ENCODE results near the gene STRADA. TPM values are rescaled to one million over a fixed set of nuclear protein-coding genes. Genes with fewer than 3 reads are reported as not detected.

Gene STRADA
- total and polyA plus RNA-seq, 2 of the 8 experiments (the other 6 are each of a cell fraction or from before 2014, with no cell fraction given): 35.6 to 43.3 TPM

DNA sequence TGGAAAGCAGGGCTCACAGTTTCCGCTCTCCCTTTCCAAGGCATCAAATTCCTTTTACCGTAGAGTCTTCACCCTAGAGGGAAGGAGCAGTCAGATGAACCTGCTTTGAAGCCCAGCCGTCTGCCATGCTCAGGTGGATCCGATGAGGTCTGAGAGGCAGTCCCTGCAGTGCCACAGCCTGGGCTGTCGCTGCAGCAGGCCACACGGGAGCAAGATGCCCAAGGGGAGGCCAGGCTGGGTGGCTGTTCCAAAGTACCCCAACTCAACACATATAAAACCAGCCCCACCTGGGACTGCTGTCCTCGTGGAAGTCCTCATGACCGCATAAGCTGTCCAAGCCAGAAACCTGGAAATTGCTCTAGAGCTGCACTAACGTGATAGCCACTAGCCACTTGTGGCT is 36.8 kb downstream of the STRADA start:
- Histone ChIP-seq H2BK20ac (ENCODE audit: low read length) (no peak overlapping the region), H2BK5ac (ENCODE audit: low read depth, low read length) (no peak overlapping the region), H4K91ac (replicated peaks; ENCODE audit: insufficient read length, low read length) (no peak overlapping the region), H4K8ac (ENCODE audit: extremely low read depth, insufficient read depth, low read length) (0 out of 2 replicates have a peak overlapping the region, but pooled peaks have one; percentile 12), H3K56ac (replicated peaks; ENCODE audit: insufficient read length, low read depth, low read length) (no peak overlapping the region), H3K4me1 (replicated peaks in 1 of 4; ENCODE audit: control insufficient read depth in 3 of 4, insufficient read depth in 4 of 4, low read length in 3 of 4) (peaks cover 3 to 14% (median 7%) of the 10 kb centered on the region in 4 experiments; a peak in 5 of 7 replicates), H3K4me2 (ENCODE audit: insufficient read depth in 1 of 2, low read depth in 2 of 2, low read length in 2 of 2) (no peak overlapping the region), H3K23ac (ENCODE audit: insufficient read length) (no peak overlapping the region), H3K4ac (replicated peaks; ENCODE audit: insufficient read length, low read depth, low read length) (no peak overlapping the region), H3K79me2 (ENCODE audit: control insufficient read depth in 1 of 2, insufficient read depth in 2 of 2, low read length in 2 of 2) (no peaks in the 10 kb centered on the region; a peak in 1 of 4 replicates), H3K4me3 (ENCODE audit: extremely low read depth in 1 of 4, insufficient read depth in 2 of 4, low read depth in 3 of 4, low read length in 4 of 4) (no peak overlapping the region), H3K23me2 (ENCODE audit: low read depth, low read length) (peaks cover 9% of the 10 kb centered on the region; the same call in 1 of the 2 replicates), H4K5ac (ENCODE audit: insufficient read length, low read depth, low read length) (no peak overlapping the region), H3K18ac (ENCODE audit: extremely low read depth, low read length) (no peak overlapping the region), H3K36me3 (ENCODE audit: control insufficient read depth in 2 of 4, insufficient read depth in 4 of 4, low read length in 3 of 4) (peaks cover 2 to 15% (median 8%) of the 10 kb centered on the region in 4 experiments; a peak in 5 of 8 replicates), H2BK12ac (ENCODE audit: low read depth, low read length) (no peak overlapping the region), H3K27me3 (replicated peaks in 1 of 4; ENCODE audit: control insufficient read depth in 3 of 4, extremely low read depth in 1 of 4, insufficient read depth in 3 of 4, low read length in 3 of 4) (peaks cover 0 to 5% (median 0%) of the 10 kb centered on the region in 4 experiments; a peak in 3 of 7 replicates), H2AFZ (ENCODE audit: low read length) (no peak overlapping the region), H3K9me3 (ENCODE audit: insufficient read depth in 2 of 2, low read depth in 1 of 2, low read length in 1 of 2) (no peaks in the 10 kb centered on the region), H3K79me1 (ENCODE audit: low read depth, low read length) (0 out of 2 replicates have a peak, but pooled peaks cover 3% of the 10 kb centered on the region), H2BK120ac (replicated peaks; ENCODE audit: low read depth, low read length) (no peak overlapping the region), H3K27ac (ENCODE audit: low read depth, low read length) (no peak overlapping the region), H2AK5ac (ENCODE audit: low read depth, low read length) (no peak overlapping the region), H3K9ac (replicated peaks in 1 of 4; ENCODE audit: extremely low read depth in 1 of 4, low read depth in 3 of 4, low read length in 3 of 4) (no peak overlapping the region), H2BK15ac (ENCODE audit: low read length) (no peak overlapping the region), H3K14ac (ENCODE audit: insufficient read length) (no peak overlapping the region), H4K20me1 (replicated peaks in 1 of 2; ENCODE audit: control insufficient read depth in 1 of 2, insufficient read depth in 2 of 2, low read length in 2 of 2) (peaks cover 4 to 9% of the 10 kb centered on the region in 2 experiments)
- WGBS, 2 experiments (ENCODE audit: extremely low coverage in 1 of 2, insufficient coverage in 1 of 2, insufficient read length in 1 of 2, insufficient replicate concordance in 2 of 2, low coverage in 1 of 2, low lambda C conversion rate in 2 of 2, missing lambda C conversion rate in 1 of 2): 91% methylated on average over 9 of the region's 9 CpGs; no CpG with 5 or more reads in 1 of the 2 experiments
- no peak for DNase-seq (ENCODE audit: low read depth in 1 of 2, low spot score in 2 of 2)
- FAIRE-seq: no peak
- TF ChIP-seq BRCA1 (IDR thresholded peaks at IDR 0.05; ENCODE audit: low read depth, low read length) (no peak), SIN3A (conservative IDR thresholded peaks at IDR 0.05 in 1 of 2, IDR thresholded peaks at IDR 0.05 in 1 of 2; ENCODE audit: low read depth in 1 of 2, low read length in 2 of 2) (no peak), YY1 (IDR thresholded peaks at IDR 0.05; ENCODE audit: low read depth, low read length) (no peak), CBX5 (IDR thresholded peaks at IDR 0.05; ENCODE audit: low read depth, low read length) (no peak)
- TF ChIP-seq, protein P1, sequence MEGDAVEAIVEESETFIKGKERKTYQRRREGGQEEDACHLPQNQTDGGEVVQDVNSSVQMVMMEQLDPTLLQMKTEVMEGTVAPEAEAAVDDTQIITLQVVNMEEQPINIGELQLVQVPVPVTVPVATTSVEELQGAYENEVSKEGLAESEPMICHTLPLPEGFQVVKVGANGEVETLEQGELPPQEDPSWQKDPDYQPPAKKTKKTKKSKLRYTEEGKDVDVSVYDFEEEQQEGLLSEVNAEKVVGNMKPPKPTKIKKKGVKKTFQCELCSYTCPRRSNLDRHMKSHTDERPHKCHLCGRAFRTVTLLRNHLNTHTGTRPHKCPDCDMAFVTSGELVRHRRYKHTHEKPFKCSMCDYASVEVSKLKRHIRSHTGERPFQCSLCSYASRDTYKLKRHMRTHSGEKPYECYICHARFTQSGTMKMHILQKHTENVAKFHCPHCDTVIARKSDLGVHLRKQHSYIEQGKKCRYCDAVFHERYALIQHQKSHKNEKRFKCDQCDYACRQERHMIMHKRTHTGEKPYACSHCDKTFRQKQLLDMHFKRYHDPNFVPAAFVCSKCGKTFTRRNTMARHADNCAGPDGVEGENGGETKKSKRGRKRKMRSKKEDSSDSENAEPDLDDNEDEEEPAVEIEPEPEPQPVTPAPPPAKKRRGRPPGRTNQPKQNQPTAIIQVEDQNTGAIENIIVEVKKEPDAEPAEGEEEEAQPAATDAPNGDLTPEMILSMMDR (IDR thresholded peaks at IDR 0.05; ENCODE audit: control extremely low read depth in 1 of 3, insufficient read depth in 1 of 3, low read depth in 1 of 3, low read length in 3 of 3): no peak
- CTCF ChIA-PET (ENCODE audit: partially characterized antibody): interaction anchor here (1.1 kb wide), 1 partner anchor 10 kb away, joined by 3 read pairs; no protein-coding TSS in a partner anchor
- POLR2A ChIA-PET (ENCODE audit: partially characterized antibody): interaction anchor here (1.9 kb wide), 1 partner anchor 10 kb away, joined by 7 read pairs; no protein-coding TSS in a partner anchor

Data from H1 (cell line).